GM18909 (cell line): ENCODE results near the gene SLAMF9.
A peak's percentile ranks its signal among the peaks of the same experiment; 100 is the strongest.

Experiments used
- ATAC-seq: cut with Tn5 transposase; IDR thresholded peaks from one replicate; pipeline ENCODE4 v1.9.1; 2021; ENCODE audit warnings: mild to moderate bottlenecking; ENCODE audit not compliant: unreplicated experiment, poor library complexity

Gene SLAMF9

DNA sequence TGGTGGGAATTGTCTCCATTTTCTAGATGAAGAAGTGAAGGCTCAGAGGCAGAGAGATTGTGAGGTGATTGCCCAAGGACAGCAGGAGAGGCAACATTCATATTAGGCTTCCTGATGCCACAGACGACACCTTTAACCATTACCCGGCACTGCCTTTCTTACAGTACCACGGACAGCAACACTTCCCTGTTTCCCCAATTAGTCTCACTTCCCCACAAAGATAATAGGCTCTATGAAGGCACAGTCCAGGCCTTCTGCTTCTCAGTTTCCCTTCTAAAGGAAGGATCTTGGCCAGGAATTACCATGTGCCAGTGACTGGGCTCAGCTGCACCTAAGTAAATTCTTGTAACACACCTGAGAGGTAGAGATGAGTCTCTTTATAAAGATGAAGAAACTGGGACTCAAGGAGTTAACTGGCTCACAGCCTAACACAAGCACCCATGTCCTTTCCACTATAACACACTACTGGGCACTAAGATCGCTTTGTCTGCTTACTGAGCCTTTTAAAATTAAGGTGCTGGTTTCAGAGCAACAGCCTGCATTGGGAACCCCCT is 18.2 kb downstream of the SLAMF9 start:
- no peak for ATAC-seq

DNA sequence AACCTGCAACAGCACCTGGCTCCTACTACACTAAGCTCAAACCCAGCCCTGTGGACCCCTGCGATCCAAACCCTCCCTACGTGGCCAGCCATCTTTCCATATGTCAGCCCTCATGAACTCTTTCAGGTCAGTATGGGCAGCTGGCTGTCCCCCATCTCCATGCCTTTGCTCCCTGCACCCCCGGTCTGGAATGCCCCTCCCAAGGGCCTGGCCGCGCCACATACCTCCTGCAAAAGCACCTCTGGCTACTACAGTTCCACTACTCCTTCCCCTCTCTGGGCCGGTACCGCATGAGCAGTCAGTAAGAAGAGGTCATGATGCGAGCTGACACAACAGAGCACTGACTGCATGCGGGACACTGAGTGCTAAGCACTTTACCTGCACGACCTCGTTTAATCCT is 18.7 kb downstream of the SLAMF9 start:
- ATAC-seq, result no peak

DNA sequence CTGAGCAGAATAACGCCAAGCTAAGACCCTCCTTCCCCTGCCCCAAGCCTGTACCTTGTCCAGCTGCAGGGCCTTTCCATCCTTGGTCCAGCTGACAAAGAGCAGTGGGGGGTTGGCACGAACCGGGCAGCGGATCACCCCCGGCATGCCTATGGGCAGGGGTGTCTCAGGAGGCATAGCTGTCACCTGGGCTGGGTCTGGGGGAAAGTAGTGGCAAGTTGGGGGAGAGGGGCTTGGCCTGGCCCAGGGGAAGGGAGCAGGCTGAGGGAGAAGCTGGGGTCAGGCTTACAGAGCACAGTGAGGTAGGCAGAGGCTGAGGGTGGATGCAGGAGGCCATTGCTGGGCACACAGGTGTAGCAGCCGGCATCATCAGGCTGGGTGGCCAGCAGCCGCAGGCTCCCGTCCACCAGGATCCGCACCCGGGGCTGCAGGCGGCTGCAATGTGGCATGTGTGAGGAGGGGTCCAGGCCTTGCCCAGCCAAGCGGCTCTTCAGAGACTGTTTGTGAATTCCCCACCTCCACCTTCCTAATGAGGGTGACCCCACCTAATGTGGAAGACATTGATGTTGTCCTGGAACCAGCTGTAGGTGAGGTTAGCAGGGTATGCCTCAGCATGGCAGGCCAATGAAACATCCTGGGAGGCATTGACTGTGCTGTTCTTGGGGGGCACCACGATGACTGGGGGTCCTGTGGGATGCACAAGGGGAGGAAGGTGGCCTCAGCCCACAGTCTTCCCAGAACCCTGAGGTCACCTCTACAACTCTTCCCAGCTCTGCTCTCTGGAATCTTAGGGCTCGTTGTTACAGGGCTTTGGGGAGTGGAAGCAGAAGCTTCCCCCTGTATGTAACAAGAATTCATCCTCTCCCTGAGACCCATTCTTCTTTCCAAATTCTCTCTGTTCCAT is 19.6 kb downstream of the SLAMF9 start:
- no peak for ATAC-seq

DNA sequence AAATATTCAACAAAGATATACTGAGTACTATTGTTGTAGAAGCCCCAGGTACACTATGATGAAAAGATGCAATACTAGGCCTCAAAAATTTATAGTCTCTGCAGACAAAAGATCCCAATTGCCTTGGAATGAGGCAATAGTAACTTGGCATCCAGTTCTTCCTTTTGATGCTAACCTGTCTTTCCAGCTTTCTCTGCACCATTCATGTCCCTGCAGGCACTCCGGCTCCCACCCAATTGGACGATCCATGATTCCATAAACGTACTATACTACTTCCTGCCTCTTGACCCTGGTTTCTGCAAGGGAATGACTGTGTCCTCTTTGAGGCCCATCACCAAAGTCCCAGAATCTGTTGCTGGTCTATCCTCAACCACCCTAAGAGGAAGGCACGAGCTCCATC is 20.7 kb downstream of the SLAMF9 start:
- no peak for ATAC-seq

DNA sequence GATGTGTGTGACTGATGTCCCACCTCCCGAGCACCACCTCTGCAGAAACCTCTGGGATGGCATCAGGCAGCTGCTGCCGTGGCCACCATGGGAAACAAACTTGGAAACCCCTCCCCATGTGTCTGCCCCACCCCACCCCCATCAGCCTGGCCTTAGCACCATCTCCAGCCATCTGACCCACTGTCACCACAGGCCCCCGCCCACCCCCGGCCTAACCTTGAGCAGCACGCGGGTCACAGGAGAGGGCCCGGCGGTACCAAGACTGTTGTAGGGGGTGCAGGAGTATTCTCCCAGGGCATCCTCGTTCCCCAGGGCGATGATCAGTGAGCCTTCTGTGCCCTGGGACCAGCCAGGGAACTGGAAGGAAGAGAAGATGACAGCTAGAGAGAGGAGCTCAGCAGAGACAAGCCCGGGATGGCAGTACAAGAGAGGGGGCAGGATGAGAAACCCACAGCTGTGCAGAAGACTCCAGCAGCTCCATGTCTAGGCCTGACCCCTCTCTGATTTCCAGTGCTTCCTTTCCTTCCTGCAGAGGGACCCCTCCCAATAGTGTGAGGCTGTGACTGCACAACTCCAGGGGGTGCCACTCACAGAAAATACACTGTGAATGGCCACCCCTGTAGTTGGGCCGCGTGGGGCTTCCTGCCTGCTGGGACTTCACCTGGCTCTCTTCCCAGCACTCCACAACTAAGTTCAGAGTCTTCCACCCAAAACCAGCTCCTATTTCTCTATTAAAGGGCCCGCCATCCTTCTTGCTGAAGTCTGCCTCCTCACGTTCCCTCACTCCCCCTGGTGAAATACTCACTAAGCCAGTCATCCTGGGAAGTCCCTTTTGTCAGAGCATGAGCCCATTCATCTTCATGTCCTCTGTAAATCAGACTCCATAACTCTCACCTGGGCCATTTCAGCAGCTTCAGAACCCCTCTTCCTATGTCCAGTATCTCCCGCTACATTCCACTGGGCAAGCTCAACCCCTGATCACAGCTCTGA is 21.4 kb downstream of the SLAMF9 start:
- ATAC-seq, result no peak

DNA sequence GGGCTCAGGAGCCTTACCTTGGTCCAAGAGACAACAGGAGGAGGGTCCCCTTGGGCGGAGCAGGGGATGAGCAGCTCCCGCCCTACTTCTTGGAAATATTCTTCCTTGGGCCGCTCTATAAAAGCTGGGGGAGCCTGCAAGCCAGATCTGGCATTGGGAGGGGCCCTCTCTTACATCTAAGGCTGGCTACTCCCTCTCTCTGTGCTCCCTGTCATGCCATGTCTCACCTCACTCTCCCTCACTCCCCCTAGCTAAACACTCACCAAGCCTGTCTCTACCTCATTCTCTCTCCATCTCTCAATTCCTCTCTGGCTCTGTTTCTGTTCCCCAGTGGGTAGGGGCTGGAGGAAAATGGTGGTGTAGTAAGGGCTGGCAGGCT is 22.3 kb downstream of the SLAMF9 start:
- no peak for ATAC-seq

DNA sequence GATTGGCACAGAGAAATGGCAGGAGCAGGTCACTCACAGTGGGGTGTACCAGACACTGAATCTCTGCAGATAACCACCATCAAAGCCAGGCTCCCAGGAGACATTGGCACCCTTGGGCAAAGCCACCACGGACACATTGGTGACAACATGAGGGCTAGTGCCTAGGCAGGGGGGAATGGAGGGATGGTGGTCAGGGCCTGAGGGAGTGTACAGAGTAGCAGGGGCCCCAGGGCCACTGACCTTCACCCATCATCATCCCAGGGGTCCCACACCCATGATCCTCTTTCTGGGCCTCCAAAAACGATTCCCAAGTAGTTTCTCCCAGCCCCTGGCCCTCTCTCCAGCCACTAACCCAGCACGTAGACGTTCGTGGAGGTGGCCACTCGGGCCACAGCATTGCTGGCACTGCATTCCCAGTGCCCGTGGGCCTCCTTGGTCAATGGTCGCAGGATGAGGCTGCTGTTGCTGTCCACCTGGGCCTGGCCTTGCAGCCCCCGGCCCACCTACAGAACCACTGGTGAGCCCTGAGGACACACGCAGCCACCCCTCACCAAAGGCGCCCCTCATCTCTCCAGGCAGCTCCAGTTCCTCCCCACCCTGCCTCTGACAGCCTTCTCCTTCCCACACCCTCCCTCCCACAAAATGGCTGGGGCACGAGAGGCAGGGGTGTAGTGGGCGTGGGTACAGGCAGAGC is 22.8 kb downstream of the SLAMF9 start:
- ATAC-seq, result no peak

DNA sequence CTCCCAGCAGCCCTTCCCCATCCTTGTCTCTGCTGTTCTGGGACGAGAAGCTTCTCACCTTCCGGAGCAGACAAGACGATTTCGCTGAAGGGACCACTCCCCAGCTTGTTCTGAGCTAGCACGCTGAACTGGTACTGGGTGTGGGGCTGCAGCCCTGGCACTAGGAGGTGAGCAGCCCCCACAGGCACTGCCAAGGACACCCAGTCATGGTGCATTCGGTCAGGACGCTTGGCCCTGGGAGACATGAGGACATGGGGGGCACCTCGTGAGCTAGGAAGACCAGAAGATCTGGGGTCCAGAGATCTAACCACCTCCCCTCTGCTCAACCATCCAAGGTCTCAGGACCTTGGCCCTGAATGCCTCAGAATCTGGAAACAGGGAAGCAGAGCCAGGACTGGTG is 23.4 kb downstream of the SLAMF9 start:
- no peak for ATAC-seq

DNA sequence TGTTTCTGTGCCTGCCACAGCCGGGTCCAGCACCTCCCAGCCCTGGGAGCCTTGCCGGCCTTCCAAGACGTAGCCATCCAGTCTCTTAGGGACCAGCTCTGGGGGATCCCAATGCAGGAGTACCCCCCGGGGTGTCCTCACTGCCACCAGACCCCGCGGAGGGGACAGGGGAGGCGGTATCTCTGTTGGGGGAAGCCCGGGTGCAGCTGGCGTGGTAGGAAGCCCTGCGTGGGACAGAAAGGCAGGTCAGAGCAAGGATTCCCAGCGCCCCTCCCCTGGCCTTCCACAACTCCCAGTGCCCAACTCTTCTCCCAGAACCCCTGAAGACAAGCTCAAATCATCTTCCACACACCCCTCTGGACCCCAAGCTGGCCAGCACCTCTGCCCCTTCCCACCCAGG is 23.8 kb downstream of the SLAMF9 start:
- no peak for ATAC-seq

DNA sequence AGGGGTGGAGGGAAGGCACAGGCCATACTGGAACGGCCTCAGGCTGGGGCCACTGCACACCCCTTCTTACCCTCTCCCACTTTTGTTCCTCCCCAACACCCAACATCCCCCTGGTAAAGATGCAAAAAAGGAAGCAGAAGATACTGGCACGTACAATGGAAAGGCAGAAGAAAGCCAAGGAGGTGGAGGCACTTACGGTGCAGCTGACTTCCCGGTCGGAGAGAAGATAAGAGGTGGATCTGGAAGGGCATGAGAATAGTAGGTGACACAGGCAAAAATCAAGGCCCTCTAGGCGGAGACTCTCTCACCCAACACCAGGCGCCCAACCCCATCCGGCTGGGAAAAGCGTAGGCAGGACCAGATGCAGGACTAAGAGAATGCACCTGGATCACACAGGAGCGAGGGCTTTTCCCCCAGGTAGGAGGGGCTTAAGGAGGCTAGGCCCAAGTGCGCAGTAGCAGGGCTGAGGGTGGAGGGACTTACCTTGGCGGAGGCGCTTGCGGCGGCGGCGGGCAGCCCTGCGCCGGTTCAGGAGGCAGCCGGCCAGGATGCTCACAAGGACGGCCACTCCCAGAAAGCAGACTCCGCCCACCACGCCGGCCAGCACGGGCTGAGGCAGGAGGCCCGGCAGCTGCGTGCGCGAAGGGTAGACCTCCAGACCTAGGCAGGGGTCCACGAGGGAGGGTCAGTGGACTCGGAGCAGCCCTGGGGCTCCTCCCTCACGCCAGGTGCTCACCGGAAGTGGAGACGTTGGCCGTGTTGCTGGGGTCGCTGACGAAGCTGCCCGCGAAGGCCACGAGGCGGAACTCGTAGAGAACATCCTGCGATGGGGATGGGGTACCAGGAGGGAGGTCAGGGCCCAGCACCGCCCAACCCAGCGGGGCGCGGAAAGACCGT is 24.6 kb downstream of the SLAMF9 start:
- ATAC-seq, result no peak

DNA sequence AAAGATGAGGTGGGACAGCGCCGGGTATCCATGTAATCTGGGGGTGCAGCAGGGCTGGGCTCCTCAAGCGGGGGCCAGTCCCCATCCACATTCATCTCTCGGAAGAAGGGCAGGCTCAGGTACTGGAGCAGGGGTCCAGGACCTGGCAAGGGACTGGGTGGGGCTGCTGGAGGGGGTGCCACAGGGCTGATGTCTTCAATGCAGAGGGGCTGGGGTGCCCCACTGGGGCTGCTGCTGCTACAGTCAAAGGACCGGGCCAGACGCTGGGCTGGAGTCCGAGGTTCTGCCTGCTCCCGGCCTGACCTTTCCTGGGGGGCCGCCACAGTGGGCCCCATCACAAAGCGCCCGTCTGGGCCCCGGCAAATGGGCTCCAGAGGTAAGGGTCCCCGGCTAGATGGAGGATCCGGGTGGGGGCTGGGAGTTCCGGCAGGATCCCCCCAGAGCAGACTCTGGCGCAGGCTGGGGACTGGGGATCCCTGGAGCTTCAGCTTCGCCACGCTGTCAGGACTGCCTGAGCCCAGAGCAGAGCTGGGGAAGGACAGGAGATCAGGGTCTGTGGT is 25.5 kb downstream of the SLAMF9 start:
- ATAC-seq, result no peak

DNA sequence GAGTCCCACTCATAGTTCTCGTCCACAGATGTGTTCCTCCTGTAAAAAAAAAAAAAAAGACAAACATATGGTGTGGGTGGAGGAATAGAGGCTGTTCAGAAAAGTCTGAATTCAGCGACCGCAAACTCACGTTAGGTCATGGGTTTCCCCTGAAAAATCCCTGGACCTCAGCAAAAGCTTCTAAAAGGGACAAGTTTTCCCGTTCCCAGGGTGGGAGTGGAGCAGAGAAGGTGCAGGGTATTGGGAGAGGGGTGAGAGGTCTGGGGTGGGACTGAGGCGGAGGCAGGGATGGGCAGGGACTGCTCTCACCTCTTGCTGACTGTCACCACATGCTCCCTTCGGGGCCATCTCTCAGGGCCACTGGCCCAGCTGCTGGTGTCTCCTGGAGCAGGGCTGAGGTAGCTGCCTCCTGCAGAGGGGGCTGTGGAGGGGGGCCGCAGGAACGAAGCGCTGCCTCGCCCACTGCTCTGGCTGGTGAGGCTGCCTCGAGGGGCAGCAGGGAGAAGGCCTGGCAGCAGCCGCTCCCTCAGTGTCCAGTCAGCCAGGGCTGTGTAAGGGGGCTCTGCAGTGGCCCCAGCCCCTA is 26.1 kb downstream of the SLAMF9 start:
- ATAC-seq, result no peak

DNA sequence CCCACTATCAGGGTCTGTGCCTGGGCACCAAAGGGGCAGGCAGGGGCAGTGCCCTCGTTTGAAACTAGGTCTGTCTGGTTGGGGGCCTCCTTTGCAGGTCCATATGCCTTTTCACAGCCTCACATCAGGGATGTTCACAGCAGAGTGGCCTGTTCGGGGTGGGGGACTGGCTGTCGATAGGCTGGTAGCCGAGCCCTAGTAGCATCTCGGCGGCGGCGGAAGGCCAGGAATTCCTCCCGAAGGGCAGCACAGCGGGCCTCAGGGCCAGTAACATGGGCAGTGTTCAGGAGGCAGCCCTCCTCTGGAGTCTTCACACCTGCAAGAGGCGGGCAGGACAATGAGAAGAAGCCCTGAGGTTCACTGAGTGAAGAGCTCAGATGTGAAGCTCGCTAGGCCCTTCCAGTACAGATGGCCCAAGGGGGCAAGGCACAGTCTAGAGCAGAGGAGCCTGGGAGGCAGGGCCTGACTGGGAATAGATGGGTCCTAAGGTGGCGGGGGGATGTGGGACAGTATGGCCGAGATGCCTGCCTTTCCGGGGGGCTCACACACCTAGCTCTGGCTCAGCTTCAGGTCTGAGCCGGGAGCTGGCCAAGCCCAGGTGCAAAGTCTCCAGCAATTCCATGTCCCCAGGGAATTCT is 26.7 kb downstream of the SLAMF9 start:
- no peak for ATAC-seq

DNA sequence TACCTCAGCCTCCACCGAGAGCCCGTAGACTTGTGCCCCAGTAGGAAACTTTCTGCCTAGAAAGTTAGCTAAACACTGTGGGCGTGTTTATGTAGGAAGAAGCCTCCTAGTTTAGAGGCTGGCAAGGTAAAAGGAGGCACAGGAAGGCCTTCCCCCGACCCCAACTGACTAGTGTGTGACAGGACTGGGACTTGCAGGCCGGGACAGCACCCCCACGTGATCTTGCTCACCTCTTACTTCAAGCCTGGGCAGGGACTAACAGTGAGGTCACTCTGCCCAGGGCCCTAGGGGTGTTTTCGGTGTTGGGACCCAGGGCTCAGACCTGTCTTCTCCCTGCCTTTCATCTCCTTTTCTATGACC is 28.3 kb downstream of the SLAMF9 start:
- peak; percentile 7 for ATAC-seq

DNA sequence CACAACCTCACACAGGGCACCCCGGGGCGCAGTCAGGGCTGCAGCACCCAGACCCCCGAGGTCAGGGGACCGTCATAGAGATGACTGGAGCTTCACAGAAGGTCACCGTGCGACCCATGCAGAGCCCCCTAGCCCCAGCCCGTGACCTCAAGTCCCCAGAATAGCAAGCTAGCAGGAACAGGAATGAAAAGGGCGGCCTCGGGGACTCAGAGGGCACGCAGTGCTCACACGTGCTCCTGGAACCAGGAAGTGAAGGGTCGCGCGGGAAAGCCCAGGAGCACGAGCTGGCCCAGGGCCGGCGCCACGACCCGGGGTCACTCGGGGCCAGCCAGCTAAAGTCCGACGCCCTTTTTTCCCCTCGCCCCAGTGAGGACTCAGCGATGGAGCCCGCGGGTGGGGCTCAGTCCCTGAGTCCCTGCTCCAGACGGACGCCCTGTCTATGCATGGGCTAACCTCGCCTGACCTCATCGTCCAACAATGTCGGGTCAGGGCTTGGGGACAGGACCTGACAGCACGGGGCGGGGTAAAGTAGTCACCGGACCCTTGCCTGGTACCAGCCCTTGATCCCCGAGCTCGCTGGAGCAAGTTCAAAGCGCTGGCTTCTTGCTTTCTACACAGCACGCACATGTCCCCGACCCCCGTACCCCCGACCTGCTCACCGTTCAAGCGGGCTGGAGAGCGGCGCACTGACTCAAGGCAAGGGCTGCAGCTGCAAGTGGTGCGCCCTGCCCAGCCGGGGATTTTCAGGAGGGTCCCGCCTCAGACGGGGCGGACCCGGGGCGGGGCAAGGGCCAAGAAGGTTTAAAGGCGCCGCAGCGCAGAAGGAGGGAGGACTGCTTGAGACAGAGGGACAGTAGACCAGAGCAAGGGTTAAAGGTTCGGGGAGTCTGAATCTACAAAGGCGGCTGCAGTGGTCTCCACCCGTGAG is 29.0 kb downstream of the SLAMF9 start, which contains the start of gene TAGLN2:
TAGLN2 (minus strand) TSS at position 717 of the 928 bp plus-strand sequence. CDS start 4,998 bp downstream, outside the sequence.
- peak; percentile 71 for ATAC-seq

DNA sequence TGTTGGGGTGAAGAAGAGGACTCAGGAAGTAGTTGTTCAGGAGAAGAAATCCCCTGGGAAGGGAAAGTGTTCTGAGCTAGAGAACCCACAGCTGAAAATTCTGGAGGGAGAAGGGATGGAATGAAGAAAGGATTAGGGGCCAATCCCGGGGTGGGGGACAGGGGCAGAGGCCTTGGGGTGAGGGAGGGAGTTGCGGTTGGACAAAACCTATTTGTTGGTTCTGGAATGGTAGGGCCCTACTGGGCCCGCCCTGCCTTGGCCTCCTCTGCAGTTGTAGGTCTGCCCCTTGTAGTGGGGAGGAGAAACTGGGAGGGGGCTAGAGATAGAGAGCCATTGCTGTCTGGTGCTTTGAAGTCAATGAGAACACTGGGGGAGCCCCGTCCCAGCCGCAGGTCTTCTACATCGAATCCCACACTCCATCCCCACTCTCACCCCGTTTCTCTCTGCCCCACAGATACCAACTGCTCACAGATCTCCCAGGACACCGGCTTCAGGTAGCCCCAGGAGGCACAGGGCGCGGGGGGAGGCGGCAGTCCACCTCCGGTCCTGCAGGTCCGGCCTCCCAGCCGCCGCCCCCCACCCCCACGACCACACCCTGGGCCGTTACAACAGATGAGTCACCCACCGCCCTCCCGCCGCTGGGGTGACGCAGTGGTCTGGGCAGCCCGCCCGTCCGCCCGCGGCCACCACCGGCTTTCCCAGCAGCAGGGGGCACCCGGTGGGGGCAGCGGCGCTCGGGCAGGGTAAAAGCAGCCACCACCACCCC is 29.8 kb downstream of the SLAMF9 start:
- ATAC-seq, result no peak
